HG02798 (cell line): ENCODE results near the gene EPHA7.

Experiments used
- ATAC-seq: cut with Tn5 transposase; IDR thresholded peaks from one replicate; pipeline ENCODE4 v1.9.1; 2021; ENCODE audit warnings: mild to moderate bottlenecking; ENCODE audit not compliant: unreplicated experiment, poor library complexity

The EPHA7 gene

GRCh38 chr6:93329301-93330000 lies 89.9 kb downstream of the EPHA7 start:
- no peak for ATAC-seq

DNA sequence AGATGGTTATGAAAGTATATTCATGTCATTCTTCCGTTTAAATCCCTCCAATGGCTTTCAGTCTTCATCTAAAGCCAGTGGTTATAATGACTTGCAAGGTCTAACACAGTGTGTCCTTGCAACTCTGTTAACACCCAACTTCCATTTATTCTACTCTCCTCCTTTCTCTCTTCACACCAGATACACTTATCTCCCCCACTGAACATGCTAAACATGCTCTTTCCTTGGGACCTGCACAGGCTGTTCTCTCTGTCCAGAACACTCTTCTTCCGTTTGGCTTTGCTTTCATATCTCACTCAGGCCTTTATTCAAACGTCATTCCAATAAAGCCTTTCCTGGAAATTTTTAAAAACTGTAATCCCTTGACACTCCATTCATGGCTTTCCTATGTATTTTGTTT lies 91.5 kb downstream of the EPHA7 start:
- ATAC-seq: no peak

- ATAC-seq: no peak
These were observed 93.6 kb downstream of the EPHA7 start for GRCh38 chr6:93325761-93326160.

- ATAC-seq: no peak
These were observed 95.7 kb downstream of the EPHA7 start for GRCh38 chr6:93323630-93324029.

GRCh38 chr6:93322651-93323050 lies 96.7 kb downstream of the EPHA7 start:
- ATAC-seq: no peak

DNA sequence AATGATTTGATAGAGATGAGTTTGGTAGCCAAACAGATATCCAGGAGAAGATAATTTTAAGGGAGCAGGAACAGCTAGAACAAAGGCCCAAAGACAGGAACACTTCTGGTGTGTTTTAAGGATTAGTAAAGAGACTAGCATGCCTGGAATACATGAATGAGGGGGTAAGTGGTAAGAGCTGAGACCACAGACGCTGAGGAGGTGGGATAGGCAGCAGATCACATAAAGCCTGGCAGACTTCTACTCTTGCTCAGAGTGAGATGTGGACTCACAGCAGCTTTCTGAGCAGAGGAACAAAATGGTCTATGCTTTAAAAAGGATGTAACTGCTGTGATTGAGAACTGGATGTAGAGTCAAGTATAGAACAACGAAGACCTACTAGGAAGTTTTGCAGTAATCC lies 100.1 kb downstream of the EPHA7 start:
- ATAC-seq: no peak

- ATAC-seq: no peak
These were observed 101.2 kb downstream of the EPHA7 start for GRCh38 chr6:93318121-93318520.

GRCh38 chr6:93317592-93317991 lies 101.8 kb downstream of the EPHA7 start:
- ATAC-seq: no peak

DNA sequence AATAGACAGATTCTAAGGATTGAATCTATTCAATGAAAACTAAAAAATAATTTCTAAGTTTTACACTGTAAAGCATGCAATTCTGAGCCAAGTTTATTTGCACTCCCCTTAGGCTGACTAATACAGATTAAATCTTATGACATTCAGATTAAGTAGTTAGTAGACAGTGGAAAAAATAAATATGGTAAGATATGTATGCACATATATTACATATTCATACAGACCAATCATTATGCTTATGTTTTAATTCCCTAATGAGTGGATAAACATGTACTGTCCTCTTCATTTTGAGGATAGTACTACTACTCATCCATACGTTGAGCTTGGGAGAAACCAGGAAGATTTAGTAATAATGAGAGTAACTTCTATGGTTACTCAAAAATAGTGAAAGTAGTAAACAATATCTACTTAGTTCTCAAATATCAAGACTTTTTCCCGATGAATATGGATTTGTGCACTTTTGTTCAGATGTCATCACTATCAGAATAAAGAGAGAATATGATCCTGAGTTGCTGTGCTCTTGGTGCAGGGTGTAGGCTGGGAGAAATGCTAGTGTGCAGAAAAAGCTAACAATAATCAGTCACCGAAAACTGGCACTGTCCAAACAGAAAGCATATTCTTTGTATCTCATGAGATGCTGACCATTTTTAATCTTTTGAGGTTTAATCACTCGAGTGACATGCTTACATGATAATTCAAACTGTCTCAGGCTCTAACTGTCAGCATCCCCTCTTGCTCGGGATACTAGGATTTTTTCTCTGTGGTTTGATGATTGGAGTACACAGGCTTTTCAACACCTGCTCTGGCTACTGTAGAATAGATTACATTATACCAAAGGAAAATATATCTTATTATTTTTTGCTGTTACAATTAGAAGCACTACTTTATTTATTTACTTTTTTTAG lies 111.6 kb downstream of the EPHA7 start:
- no peak for ATAC-seq

DNA sequence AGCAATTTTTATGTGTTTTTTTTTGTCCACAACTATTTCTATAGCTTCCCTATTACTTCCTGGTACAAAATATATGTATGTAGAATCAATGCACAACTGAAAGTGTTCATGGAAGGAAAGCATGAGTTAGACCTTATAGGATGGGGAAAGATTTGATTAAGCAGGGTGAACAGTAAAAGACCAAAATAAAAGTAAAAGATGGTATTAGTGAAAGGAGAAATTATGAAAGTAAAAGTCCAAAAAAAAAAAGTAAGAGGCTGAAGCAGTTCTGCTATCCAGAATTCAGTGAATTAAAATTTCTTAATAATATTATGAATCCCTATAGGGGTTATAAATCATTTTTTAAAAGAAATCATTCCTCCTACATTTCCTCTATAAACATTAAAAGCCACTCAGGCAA lies 114.3 kb downstream of the EPHA7 start:
- no peak for ATAC-seq

DNA sequence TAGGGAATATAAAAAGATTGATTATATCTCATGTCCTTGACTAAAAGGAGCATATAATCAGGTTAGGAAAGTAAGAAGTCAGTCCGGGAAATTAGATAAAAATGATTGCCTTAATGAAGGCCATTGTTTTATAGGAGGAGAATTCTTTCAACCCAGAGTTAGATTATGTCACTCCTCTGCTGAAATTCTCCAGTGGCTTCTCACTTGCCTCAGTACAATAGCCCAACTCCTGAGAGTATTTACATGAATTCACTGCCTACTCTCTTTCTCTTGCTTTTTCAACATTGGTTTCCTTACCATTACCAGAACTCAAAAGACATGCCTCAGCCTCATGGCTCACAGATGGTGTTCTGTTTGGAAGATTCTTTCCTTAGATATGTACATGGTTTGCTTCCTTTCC lies 114.9 kb downstream of the EPHA7 start:
- ATAC-seq: no peak

DNA sequence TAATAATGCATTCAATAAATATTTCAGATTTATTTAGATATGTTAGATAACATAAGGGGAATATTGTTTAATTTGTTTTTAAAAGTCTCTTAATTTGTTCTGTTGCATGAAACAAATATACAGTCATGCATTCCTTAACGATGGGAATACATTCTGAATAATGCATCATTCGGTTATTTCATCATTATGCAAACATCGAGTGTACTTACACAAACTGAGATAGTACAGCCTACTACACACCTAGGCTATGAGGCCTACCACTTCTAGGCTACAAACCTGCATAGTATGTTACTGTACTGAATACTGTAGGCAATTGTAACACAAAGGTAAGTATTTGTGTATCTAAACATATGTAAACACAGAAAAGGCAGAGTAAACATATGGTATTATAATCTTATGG lies 118.7 kb downstream of the EPHA7 start:
- ATAC-seq: no peak

- ATAC-seq: no peak
These were observed 119.7 kb downstream of the EPHA7 start for GRCh38 chr6:93299622-93300021.

DNA sequence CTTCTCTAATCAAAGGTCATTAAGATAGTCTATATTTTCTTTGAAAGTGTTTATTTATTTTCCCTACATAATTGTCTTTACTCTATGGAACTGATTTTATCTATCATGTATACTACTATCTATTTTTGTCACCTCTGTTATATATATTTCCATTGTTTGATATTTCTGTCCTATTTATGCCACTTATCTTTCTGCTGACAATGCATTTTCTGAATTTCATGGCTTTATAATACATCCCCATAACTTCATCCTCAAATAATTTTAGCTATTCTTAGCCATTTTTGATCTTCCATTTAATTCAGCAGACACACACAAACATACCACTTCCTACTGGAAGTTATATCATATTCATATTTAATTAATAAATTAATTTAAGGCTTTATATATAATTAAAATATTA lies 123.7 kb downstream of the EPHA7 start:
- no peak for ATAC-seq

DNA sequence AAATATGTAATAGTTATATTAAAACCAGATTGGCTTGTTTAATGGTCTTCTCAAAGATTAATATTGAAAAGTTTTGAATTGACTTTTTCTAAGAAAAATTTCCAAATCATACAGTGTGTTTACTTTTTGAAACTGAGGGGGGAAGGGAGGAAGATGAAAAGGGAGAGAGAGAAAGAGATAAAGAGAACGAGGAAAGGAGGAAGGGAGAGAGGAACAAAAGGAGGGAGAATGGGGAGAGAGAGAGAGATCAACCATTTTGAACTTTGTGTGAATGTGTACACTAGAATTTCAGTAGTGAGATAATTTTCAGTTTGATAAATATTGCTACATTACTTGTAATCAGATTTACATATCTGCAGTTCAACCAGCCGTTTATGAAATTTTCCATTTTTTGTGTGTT lies 124.5 kb downstream of the EPHA7 start:
- no peak for ATAC-seq

DNA sequence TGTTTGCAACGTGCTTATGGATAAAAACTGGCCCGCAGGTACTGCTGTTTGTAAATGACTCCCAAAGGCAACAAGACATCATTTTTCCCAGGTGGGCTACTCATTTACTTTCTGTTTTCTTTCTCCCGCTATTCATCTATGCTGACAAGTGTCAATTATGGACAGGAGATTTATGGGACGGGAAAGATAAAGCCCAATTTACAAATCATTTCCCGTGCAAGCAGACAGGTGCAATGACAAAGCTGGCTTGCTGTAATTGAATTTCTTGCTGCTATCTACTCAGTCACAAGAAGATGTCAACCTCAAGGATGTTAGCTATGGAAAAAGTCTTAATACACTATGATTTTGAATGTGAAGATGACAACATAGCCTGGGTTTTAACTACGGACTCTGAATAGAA lies 125.5 kb downstream of the EPHA7 start:
- no peak for ATAC-seq

DNA sequence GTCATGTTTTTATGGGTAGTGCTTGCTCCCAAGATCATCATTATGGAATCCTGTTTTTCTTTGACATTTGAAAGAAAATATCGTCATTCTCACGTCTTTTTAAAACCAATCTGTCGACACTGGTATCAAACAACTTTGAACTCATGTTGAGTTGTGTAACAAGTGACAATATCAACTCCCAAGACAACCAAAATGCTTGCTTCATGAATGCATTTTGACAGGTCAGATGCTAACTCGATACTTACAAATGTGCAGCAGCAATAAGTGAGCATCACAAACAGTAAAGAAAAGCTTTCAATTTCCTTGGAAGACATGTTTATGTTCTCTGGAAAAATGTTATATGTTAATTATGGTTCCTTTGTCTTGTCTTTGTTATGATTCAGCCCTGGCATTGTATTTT lies 125.9 kb downstream of the EPHA7 start:
- ATAC-seq: no peak

GRCh38 chr6:93282521-93283031 lies 136.8 kb downstream of the EPHA7 start:
- no peak for ATAC-seq

- no peak for ATAC-seq
These were observed 141.1 kb downstream of the EPHA7 start for GRCh38 chr6:93278241-93278640.

DNA sequence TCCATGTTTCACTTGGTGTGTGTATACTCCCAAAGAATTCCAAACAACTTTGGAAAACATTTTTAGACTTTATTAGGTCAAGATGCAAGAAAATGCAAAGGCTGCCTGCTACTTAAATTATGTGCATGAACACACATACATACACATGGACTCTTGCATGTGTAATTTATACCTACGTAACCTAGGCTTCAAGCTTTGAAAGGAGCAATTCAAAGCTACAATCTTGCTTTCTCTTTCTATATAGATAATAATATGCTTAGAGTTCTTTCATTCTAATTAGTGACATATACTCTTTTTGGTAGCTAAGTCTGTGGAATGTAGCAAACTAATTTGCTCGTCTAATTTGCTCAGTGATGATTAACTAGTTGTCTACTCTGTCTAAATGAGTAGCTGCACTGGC lies 146.5 kb downstream of the EPHA7 start:
- ATAC-seq: no peak

GRCh38 chr6:93272211-93272610 lies 147.1 kb downstream of the EPHA7 start:
- no peak for ATAC-seq
